ENCODE measurements around the gene COQ10B. TPM values are rescaled to one million over a fixed set of nuclear protein-coding genes. Genes with fewer than 3 reads are reported as not detected.

COQ10B gene
- total and polyA plus RNA-seq, 2 donors (not counting 3 experiments of a cell fraction or from before 2014, with no cell fraction given): 2.4 to 15.1 TPM

DNA sequence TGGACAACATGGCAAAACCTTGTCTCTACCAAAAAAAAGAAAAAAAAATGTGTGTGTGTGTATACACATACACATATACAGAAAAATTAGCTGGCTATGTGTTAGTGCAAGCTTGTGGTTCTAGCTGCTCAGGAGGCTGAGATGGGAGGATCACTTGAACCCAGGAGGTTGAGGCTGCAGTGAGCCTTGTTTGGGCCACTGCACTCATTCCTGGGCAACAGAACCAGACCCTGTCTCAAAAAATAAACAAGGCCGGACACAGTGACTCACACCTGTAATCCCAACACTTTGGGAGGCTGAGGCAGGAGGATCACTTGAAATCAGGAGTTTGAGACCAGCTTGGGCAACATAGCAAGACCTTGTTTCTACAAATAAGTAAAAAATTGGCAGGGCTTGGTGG, 2.1 kb downstream of the COQ10B start:
- Histone ChIP-seq H3K27ac (ENCODE audit: insufficient read depth, low read depth, low read length) (no peak overlapping the region), H2AFZ (ENCODE audit: low read depth, low read length) (no peak overlapping the region), H3K4me2 (ENCODE audit: insufficient read depth, low read length) (no peak overlapping the region), H3K79me2 (ENCODE audit: control insufficient read depth, insufficient read depth, low read length) (peaks cover 52% of the 10 kb centered on the region), H3K9me1 (replicated peaks; ENCODE audit: control insufficient read depth, extremely low read depth, insufficient read depth, low read length) (no peaks in the 10 kb centered on the region), H3K9me3 (replicated peaks; ENCODE audit: control insufficient read depth, insufficient read depth, low read length) (no peaks in the 10 kb centered on the region), H3K9ac (replicated peaks; ENCODE audit: extremely low read depth, insufficient read depth, low read length) (no peak overlapping the region), H3K36me3 (ENCODE audit: control insufficient read depth in 2 of 2, extremely low read depth in 1 of 2, insufficient read depth in 2 of 2, low read length in 2 of 2) (peaks cover 0 to 3% of the 10 kb centered on the region in 2 experiments), H3K4me1 (ENCODE audit: control insufficient read depth, extremely low read depth, insufficient read depth, low read length) (peaks cover 14% of the 10 kb centered on the region), H3K4me3 (replicated peaks in 1 of 3; ENCODE audit: insufficient read depth in 1 of 3, low read depth in 1 of 3, low read length in 3 of 3) (no peak overlapping the region), H4K20me1 (replicated peaks; ENCODE audit: control insufficient read depth, extremely low read depth, insufficient read depth, low read length) (peaks cover 2% of the 10 kb centered on the region), H3K27me3 (ENCODE audit: control insufficient read depth in 2 of 2, insufficient read depth in 2 of 2, low read length in 2 of 2) (no peaks in the 10 kb centered on the region)
- FAIRE-seq (no peak), DNase-seq (ENCODE audit: low read depth, low spot score) (no peak)
- dilution Hi-C loops (cut with MboI; ENCODE audit: extremely low pct_ligation_motif_present, low sequenced_read_pairs) (no loop called here), intact Hi-C loops (cut with micrococcal nuclease) (no loop called here)
- POLR2A ChIA-PET: no interaction called here
- no peak for TF ChIP-seq EZH2 (IDR thresholded peaks at IDR 0.05; ENCODE audit: borderline replicate concordance, low read depth, low read length, severe bottlenecking)
- no peak for TF ChIP-seq JUN (IDR thresholded peaks at IDR 0.05; ENCODE audit: borderline replicate concordance, insufficient read depth, insufficient read length, low read depth)
- TF ChIP-seq FOS (IDR thresholded peaks at IDR 0.05; ENCODE audit: borderline replicate concordance, insufficient read depth, low read length): no peak
- TF ChIP-seq MYC (IDR thresholded peaks at IDR 0.05; ENCODE audit: low read depth, low read length): no peak
- TF ChIP-seq, protein P1, sequence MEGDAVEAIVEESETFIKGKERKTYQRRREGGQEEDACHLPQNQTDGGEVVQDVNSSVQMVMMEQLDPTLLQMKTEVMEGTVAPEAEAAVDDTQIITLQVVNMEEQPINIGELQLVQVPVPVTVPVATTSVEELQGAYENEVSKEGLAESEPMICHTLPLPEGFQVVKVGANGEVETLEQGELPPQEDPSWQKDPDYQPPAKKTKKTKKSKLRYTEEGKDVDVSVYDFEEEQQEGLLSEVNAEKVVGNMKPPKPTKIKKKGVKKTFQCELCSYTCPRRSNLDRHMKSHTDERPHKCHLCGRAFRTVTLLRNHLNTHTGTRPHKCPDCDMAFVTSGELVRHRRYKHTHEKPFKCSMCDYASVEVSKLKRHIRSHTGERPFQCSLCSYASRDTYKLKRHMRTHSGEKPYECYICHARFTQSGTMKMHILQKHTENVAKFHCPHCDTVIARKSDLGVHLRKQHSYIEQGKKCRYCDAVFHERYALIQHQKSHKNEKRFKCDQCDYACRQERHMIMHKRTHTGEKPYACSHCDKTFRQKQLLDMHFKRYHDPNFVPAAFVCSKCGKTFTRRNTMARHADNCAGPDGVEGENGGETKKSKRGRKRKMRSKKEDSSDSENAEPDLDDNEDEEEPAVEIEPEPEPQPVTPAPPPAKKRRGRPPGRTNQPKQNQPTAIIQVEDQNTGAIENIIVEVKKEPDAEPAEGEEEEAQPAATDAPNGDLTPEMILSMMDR (IDR thresholded peaks at IDR 0.05; ENCODE audit: extremely low read depth in 1 of 2, insufficient read depth in 1 of 2, low read depth in 1 of 2, low read length in 2 of 2): no peak
- TF ChIP-seq, protein P2, sequence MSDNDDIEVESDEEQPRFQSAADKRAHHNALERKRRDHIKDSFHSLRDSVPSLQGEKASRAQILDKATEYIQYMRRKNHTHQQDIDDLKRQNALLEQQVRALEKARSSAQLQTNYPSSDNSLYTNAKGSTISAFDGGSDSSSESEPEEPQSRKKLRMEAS (IDR thresholded peaks at IDR 0.05; ENCODE audit: insufficient read depth, insufficient read length): no peak
- no peak for TF ChIP-seq GATA2 (IDR thresholded peaks at IDR 0.05; ENCODE audit: insufficient read depth, insufficient read length, low read depth, low read length)
- no peak for TF ChIP-seq POLR2A (IDR thresholded peaks at IDR 0.05; ENCODE audit: low read depth, low read length)
- TF ChIP-seq POLR2AphosphoS5 (IDR thresholded peaks at IDR 0.05; ENCODE audit: insufficient read depth, low read depth, low read length): no peak
- no TSS peak for BruUV-seq (replicated peaks)
- CTCF ChIA-PET: no interaction called here

Data from endothelial cell of umbilical vein (primary cell).